Activated CD4-positive, alpha-beta T cell treated with anti-CD3 and anti-CD28 coated beads for 48 hours (primary cell): ENCODE results near the gene LETM1.
"Not testable (repeated sequence)": the region's sequence is repeated elsewhere in the genome, so short reads cannot be mapped to it uniquely, and the experiment has no call there.

Experiments used
- DNase-seq: peaks from one replicate; pipeline ENCODE4 v3.0.0-alpha.2; 2020

LETM1 gene

DNA sequence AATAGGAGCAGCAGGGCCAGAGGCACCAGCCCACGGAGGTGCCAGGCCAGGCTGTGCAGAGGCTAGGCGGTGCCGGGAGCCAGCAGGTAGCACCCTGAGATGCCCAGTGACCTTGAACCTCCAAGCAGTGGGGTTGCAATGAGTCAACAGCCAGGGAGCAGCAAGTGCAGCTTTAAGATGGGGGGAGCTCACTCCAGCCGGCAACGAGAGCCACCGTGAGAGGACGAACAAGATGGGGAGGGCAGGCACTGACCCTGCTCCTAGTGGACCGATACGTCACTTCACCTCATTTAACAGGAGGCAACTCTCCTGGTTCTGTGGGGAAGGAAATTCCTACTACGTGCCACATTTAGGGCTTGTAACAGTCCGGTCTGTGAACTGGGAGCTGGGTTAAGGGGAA is 4.8 kb downstream of the LETM1 start:
- no peak for DNase-seq

DNA sequence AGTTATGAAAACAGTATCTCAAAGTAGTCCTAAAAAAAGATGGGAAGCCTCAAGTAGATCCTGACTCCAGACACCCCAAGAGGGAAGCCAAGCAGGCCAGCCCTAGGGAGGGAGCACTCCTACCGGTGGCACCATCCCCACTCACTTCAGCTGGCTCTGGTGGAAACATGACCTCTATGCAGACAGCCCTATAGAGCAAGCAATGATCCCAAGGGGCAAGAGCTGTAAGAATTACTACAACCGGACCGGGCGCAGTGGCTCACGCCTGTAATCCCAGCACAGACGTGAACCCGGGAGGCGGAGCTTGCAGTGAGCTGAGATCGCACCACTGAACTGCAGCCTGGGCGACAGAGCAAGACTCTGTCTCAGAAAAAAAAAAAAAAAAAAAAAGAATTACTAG is 5.7 kb downstream of the LETM1 start:
- no peak for DNase-seq

DNA sequence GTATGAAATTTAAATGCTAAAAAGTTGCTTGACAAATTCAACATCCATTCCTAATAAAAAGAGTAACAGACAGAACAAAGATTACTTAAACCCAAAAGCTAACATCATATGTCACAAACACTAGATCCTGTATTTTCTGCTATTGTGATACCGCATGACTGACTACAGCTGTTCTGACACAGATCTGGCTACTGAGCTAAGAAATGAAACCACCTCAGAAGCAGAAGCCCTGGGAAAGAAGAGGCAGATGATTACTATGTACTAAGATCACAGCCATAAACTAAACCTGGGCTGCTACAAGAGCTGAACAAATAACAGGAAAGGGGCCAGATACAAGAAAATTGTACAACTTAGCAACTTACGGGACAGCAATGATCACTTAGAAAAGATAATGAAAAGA is 9.4 kb downstream of the LETM1 start:
- DNase-seq: no peak

DNA sequence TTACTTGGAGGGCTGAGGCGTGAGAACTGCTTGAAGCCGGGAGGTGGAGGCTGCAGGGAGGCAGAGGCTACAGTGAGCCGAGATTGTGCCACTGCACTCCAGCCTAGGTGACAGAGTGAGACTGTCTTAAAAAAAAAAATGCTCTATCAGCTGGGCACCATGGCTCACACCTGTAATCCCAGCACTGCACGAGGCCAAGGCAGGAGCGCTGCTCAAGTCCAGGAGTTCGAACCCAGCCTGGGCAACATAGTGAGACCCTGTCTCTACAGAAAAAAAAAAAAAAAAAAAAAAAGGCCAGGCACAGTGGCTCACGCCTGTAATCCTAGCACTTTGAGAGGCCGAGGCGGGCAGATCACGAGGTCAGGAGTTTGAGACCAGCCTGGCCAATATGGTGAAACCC is 11.3 kb downstream of the LETM1 start:
- not testable (repeated sequence) for DNase-seq

DNA sequence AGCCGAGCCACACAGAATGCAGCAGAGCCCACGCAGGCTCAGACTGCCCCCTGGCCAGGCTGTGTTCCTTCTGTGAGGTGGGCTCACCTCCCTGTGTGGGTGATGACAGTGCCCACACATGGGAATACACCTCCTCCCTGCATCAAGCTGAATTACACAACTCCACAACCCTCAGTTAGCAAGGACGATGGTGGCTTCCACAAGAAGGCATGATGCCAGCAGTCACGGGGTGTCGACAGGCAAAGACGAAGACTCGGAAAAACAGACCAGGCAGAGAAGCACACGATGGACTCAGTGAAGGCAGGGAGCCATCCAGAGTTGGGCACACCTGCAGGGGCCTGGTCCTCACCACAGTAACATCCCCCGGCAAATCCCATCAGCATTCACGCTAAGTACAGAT is 12.1 kb downstream of the LETM1 start:
- no peak for DNase-seq

DNA sequence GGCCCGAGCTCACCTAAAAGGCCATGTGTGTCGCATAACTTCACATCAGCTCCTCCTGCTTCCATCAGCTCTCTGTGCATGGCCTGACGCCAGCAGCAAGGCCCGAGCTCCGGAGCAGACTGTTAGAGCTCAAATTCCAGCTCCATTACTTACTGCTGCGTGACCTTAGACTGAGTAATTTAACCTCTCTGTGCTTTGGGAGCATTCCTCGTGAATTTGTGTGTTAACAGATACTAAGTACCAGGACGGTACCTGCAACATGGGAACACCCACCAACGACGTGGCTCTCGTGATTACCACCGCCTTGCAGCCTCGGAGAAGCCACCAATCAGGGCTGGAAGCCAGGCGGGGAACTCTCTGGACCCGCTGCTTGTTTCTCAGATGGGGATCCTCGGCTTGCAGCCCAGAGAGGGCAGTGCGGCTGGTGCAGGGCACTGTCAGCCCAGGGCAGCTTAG is 12.9 kb downstream of the LETM1 start:
- no peak for DNase-seq

DNA sequence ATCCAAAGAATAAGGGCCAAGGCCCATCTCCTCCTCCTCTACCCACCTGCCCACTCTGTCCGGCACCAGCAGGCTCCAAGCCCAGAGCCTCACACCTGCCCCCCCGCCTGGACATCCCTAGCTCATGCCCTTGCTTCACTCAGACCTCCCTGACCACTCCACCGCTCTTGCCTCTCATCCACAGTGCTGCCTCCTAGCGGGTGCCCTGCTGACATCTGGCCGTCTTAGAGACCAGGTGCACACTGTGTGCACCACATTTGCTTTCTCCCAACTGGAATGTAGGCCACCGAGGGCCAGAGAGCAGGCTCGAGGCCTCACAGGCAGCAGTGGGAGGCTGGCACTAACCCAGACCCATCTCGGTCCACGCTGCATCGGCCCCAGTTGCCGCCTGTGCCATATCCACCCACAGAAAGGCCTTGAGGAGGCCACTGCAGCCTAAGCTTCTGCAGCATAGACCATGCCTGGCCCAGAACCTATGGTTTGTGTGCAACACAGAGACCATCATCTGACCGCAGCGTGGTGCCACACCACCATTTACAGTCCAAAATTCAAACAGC is 13.5 kb downstream of the LETM1 start:
- DNase-seq: no peak

DNA sequence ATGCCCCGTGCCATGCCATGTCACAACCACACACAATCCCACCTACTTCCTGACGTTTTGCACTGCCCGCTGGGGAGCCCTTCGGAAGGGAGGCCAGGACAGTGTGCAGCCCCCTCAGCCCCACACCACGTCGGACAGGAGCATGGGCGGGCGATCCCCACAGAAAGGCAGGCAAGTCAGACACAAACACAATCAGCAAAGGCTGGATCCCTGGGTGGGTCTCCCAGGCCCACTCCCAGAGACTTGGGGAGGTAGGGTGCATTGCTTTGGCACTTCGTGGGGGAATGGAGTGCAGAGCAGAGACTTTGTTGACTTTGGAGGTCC is 14.1 kb downstream of the LETM1 start:
- no peak for DNase-seq

DNA sequence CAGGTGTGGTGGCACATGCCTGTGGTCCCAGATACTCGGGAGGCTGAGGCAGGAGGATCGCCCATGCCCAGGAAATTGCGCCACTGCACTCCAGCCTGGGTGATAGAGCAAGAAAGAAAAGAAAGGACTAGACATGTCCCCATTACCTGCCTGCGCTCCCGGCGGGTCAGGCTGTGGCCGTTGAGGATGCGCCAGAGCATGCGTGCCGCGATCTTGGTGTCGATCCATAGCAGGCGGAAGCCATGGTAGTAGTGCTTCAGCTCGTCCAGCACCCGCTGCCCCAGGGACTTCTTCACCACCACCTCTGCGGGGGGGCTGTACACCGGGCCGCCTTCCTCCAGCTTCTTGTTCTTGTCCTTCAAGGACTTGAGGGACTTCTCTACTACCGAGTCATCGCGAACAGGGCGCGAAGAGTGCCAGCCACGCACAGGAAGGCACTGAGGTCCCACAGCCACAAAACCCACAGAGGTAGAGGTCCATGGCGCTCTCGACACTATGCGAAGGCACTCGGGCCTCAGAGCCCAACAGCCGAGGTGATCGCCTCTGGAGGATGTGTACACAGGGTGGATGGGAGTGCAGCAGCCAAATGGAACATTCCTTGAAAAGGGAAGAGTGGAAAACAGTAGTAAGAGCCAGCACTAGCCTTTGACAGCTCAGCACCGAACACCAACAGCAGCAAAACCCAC is 14.6 kb downstream of the LETM1 start:
- no peak for DNase-seq

DNA sequence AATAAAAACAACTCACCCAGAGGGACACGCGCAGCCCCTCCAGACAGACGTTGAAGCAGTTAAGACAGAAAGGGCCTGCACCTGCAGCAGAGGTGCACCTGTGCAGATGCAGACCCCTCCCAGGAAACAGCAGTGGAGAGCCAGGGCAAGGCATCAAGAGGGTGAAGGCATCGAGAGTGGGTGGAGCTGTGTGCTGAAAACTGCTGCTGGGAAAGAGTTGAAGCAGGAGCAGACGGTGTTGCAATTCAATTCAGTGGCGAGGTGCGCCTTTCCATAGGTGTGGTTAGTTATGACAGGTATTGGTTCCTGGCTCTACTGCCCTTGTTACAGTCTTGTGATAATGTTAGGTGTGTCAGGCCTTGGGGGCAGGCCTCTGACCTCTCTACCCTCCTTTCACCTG is 16.7 kb downstream of the LETM1 start:
- no peak for DNase-seq

DNA sequence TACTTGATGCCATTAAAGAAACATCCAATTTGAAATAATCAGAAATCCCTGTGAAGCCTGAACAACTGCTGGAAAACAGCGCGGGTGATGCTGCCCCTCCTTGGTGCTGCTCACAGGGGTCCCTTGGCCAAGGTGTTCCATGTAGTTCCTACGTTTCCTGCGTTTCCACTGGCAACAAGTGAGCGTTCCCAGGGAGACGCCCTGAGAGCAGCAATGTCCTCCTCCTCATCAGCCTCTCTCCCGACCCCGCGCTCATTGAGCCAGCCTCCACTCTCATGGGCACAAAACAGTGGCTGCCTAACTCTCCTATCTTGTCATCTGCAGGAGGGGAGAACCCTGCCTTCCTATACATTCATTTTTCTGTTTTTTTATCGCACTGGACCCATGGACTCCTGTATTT is 18.9 kb downstream of the LETM1 start:
- DNase-seq: no peak

DNA sequence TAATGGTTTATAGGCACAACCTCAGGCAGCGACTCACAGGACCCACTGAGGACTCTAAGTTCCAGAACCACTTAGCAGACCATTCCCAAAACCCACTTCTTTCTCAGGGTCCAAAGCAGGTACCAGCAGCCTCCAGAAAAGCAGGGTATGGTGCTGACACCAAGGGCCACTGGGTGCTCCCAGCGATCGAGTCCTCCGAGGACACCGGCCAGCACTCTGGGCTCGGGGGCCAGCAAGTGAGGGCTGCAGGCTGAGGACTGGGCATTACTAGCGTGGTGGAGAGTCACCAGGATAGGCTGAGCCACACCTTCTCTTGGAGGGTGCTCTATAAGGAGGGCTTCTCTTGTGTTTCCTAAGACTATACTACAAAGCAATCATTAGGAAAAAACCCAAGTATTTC is 19.3 kb downstream of the LETM1 start:
- no peak for DNase-seq

DNA sequence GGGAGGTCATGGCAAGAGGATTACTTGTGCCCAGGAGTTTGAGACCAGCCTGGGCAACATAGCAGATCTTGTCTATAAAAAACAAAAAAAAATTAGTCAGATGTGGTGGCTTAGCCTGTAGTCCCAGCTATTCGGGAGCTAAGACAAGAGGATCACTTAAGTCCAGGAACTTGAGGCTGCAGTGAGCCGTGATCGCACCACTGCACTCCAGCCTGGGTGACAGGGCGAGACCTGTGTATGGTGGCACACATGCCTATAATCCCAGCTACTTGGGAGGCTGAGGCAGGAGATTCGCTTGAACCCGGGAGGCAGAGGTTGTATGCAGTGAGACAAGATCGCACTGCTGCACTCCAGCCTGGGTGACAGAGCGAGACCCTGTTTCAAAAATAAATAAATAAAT is 20.1 kb downstream of the LETM1 start:
- DNase-seq: not testable (repeated sequence)

DNA sequence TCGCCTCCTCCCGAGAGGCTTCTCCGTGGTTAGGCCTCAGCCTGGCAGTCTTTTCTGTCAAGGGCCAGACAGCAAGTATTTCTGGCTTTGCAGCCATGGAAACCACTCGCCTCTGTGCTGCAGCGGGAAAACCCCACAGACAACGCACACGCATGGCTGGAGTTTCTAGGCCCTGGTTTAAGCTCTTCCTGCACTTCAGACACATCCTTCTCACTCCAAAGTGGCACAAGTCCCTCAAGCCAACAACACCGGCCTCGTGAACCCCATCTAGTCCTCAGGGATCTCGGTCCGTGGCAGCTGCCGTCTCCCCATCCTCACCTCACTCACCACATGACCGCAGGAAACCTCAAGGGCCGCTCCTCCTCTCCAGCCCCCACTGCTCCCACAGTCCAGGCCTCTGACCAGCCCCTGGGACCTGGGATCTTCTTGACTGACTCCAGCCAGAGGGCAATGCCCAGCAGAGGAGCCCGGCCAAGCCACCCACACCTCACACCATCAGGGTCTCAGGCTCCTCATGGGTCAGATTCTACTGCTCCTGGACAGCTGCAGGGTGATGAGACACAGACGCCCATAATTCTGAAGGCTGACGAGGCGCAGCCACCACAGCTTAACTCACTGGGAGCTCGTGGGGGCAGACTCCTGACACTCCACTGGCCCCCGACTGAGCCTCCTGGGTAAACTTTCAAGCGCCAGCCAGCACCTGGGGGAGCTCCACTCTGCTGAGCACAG is 21.7 kb downstream of the LETM1 start:
- DNase-seq: no peak

DNA sequence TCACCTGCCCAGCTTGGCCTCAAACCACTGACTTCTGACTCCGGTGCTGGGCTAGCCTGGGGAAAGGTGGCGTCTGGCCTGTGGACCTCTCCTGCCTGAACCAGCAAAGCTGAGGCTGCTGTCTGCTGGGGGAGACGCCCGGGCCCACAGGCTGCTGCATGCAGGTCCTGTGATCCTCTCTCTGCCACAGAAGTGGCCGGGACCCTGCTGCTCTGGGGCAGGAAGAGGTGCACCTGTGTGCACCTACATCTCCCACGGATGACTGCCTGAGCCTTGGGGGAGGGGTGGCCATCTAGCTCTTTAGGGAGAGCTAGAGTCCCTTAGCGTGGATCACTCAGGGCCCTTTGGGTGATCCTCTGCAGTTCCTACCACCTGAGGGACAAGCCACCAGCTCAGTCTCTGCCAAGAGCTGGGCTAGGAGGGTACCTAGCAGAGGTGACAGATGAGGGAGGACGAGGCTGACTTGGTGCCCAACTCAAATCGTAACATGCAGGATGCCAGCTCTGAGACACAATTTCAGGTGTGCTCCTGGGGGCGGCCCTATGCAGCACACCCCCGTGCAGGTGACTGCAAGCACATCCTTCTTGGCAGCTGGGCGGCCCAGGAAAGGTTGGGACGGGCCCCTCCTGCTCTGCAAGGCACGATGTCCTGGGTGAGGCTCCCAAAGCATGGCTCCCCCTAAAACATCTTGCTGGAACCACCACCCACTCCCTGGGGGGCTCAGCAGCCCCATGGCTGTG is 22.5 kb downstream of the LETM1 start:
- DNase-seq: no peak

DNA sequence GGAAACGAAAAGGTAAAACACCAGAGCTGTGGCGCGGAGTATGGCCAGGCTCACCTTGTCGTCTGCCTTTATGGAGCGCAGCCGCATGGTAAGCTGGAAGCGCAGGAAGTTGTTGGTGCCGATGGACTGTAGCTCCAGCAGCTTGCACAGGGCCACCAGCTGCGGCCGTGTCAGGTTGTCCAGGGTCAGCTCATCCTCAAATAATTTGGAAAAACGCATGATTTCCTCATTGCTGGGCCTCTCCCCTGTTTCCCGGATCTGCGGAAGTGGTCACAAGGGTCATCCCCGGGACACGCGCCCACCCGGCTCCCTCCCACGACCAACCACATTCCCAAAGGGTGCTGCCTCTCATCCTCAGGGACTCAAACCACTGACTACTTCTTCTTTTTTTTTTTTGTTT is 23.3 kb downstream of the LETM1 start:
- DNase-seq: no peak

DNA sequence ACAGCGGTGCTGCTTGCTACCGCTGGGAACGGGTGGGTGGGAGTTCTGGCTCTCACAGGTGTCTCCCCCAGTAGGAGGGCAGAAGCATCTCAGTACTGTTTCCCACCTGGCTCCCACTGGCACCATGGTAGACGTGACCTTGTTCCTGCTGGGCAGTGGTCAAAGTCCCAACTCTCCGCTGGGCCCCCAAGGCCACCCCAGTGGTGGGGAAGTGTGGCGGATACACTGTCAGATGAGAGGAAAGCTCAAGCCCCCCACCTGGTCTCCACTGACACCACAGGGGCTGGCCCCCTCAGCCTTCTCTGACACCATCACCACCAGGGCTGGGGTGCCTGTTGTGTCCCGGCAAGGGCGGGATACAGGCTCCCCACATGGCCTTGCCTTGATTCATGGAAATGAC is 24.6 kb downstream of the LETM1 start:
- DNase-seq: no peak

DNA sequence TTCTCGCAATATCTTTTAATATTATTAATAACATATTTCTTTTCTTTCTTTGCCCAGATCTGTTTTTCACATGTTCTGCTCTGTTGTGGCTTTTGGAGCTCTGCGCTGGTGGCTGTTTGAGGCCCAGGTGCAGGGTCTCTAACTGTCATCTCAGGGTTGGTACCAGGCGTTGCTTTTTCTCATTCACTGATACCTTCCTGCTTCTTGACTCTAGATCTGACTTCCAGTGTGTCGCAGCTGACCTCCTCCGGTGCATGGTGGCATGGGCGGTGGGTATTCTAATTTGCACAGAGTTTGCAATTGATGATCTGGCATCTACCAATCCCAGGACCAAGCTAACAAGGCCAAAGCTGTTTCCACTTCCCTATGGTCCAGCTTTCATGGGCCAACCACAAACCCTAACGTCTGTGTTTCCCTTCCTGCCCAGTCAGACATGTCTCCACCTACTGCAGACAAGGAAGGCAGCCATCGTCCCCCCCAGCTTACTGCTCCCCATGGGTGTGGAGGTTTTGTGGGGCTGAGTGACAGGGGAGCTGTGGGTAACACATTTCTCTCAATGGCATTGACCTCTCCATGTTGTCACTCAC is 25.2 kb downstream of the LETM1 start:
- no peak for DNase-seq

DNA sequence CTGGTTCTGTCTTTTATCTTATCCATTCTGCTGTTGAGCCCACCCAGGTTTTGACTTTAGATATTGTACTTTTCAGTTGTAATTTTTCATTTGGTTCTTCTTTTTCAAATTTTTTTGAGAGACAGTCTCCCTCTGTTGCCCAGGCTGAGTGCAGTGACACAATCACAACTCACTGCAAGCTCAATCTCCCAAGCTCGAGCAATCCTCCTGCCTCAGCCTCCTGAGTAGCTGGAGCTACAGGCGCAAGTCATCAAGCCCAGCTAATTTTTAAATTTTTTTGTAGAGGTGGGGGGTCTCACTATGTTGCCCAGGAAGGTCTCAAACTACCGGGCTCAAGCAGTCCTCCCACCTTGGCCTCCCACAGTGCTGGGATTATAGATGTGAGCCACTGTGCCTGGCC is 25.7 kb downstream of the LETM1 start:
- no peak for DNase-seq

DNA sequence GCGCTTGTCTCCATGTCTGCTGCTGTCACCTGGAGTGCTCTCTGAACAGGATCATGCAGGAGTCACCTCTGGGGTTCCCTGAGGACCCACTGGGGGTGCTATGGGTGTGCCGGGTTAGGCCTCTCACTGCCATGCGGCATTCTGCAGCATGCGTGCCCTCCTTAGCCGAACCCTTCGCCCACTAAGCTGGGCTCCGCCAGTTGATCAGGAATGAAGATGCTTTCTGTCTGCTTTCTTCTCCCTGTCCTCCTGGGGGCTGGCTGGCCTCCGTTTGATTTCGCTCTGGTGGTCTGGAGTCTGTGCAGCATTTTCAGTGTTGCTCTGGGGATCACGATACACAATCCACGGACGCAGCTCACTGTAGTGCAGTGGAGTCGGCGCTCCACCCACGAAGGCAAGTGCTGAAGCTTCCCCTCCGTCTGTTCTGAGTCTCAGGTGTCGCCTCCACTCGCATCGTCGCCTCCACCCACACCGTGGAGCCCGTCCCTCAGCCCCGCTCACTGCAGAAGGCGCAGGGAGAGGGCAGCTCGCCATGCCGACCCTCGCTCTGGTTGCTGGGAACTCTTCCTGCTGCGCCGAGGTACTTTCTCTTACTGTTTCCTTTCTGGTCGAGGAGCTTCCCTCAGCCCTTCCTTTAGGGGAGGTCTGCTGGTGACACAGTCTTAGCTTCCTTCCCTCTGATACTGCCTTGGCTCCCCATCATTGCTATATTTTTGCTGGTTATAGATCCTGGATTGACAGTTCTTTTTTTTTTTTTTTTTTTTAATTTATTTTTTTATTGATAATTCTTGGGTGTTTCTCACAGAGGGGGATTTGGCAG is 29.2 kb downstream of the LETM1 start:
- no peak for DNase-seq

DNA sequence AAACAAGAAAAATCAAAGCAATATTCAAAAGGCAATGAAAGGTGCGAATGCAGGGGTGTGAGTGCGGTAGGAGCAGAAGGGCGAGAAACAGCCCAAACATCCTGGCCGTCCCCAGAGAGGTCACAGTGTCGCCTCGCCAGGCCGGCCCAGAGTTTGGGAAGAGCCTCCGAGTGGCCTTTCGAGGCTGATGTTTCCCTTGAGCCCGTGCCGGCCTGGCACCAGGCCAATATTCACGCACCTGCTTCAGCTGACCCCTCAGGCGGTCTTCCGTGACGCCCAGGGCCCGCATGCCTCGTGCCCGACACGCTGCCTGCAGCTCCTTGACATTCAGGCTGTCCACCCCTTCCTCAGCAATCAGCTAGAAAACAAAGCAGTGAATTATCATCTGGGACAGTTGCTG is 30.6 kb downstream of the LETM1 start:
- DNase-seq: no peak

DNA sequence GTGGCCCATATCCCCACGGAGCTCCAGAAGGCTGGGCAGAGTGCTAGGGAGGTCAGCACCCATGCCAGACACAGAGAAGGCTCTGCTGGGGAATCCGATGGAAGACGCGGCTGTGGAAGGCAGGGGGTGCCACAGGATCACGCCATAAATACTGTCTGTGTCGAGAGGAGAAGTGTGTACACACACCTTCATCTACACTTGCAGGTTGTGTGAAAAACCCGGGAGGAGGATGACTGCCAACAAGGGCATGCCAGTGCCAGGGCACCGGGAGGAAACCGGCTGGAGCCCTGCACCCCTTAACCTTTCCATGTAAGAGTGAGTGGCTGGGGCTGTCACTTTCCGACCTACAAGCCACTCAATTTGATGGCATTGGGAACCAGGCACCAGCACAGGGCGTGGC is 31.2 kb downstream of the LETM1 start:
- DNase-seq: no peak

DNA sequence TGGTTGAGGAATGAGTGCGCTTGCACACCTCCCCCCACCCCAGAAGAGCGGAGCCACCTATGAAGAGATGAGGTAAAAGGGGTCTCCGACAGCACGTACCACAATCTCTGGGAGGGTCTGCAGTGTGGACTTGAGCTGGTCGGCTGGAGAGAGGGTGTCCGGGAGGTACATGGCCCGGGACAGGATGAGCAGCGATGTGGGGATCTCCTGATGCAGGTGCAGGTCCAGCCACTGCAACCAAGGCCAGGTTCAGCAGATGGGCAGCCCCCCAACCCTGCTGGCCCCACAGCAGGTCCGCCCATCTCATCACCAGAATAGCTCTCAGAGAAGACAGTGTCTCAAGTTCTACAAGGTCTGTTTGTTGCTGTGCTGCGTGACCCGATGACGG is 32.4 kb downstream of the LETM1 start:
- no peak for DNase-seq
